ENCODE measurements around the gene POMP.

DNA sequence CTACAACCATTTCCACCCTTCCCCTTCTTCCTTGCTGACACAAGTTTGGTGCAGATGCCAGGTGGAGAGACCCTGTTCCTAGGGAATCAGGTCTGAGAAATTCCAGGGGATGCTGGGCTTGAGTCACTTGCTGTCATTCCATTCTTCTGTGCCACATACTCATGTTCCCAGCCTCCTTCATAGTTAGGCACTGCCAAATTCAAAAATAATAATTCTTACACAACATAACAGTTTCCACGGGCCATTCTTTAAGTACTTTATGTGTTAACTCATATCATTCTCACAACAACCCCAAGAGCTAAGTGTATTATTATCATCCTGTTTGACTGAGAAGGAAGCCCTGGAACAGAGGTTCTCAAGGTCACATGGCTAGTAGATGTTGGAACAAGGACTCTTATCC is 27.1 kb upstream of the POMP start:
- TF ChIP-seq, protein P1, sequence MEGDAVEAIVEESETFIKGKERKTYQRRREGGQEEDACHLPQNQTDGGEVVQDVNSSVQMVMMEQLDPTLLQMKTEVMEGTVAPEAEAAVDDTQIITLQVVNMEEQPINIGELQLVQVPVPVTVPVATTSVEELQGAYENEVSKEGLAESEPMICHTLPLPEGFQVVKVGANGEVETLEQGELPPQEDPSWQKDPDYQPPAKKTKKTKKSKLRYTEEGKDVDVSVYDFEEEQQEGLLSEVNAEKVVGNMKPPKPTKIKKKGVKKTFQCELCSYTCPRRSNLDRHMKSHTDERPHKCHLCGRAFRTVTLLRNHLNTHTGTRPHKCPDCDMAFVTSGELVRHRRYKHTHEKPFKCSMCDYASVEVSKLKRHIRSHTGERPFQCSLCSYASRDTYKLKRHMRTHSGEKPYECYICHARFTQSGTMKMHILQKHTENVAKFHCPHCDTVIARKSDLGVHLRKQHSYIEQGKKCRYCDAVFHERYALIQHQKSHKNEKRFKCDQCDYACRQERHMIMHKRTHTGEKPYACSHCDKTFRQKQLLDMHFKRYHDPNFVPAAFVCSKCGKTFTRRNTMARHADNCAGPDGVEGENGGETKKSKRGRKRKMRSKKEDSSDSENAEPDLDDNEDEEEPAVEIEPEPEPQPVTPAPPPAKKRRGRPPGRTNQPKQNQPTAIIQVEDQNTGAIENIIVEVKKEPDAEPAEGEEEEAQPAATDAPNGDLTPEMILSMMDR (IDR thresholded peaks at IDR 0.05): no peak
- TF ChIP-seq POLR2A (IDR thresholded peaks at IDR 0.05): no peak

Data from right lobe of liver (tissue), 4 donors.